ENCODE measurements around the gene TNK1.

Gene TNK1

GRCh38 chr17:7431231-7431630 lies 50.3 kb downstream of the TNK1 start:
- FAIRE-seq (no peak), DNase-seq (ENCODE audit: low spot score) (no peak)

GRCh38 chr17:7432296-7432695 lies 51.4 kb downstream of the TNK1 start:
- DNase-seq (ENCODE audit: low spot score) (no peak), FAIRE-seq (no peak)

- FAIRE-seq (no peak), DNase-seq (ENCODE audit: low spot score) (no peak)
Measured at GRCh38 chr17:7435676-7436555, 55.0 kb downstream of the TNK1 start.

- FAIRE-seq = no peak
- DNase-seq (ENCODE audit: low spot score) = peak; percentile 68
Measured at GRCh38 chr17:7436556-7437368, 55.9 kb downstream of the TNK1 start.

- FAIRE-seq = no peak
- DNase-seq (ENCODE audit: low spot score) = no peak
Measured at GRCh38 chr17:7437369-7437863, 56.5 kb downstream of the TNK1 start.

GRCh38 chr17:7437950-7438614 lies 57.2 kb downstream of the TNK1 start:
- FAIRE-seq = no peak
- peak; percentile 22 for DNase-seq (ENCODE audit: low spot score)

GRCh38 chr17:7438656-7439460 lies 58.0 kb downstream of the TNK1 start:
- no peak for FAIRE-seq

More at GRCh38 chr17:7438656-7439460, 58.0 kb downstream of the TNK1 start:
- DNase-seq (ENCODE audit: low spot score) = no peak
